ENCODE results near the gene TPCN2. TPM values are rescaled to one million over a fixed set of nuclear protein-coding genes. Genes with fewer than 3 reads are reported as not detected.
A peak's percentile ranks its signal among the peaks of the same experiment; 100 is the strongest.

The TPCN2 gene
- total and polyA plus RNA-seq, 2 of the 4 experiments (the other 2 are of a cell fraction) = 3.4 to 8.0 TPM

- Histone ChIP-seq H3K27ac (ENCODE audit: insufficient read depth, low read length) (no peak overlapping the region), H3K4me2 (ENCODE audit: low read depth, low read length) (no peak overlapping the region), H3K4me3 (ENCODE audit: insufficient read depth, low read depth, low read length) (no peak overlapping the region), H3K79me1 (ENCODE audit: low read depth in 1 of 2, low read length in 2 of 2) (no peaks in the 10 kb centered on the region), H3K14ac (replicated peaks; ENCODE audit: low read depth, low read length) (no peak overlapping the region), H4K8ac (ENCODE audit: low read depth in 2 of 2, low read length in 2 of 2) (no peak overlapping the region), H2AK9ac (replicated peaks; ENCODE audit: low read depth, low read length, poor library complexity) (no peak overlapping the region), H4K5ac (ENCODE audit: low read depth, low read length) (no peak overlapping the region), H3K23ac (ENCODE audit: low read depth, low read length) (no peak overlapping the region), H2BK20ac (ENCODE audit: low read depth, low read length) (no peak overlapping the region), H3K9me3 (ENCODE audit: control insufficient read depth, insufficient read depth, low read length) (no peaks in the 10 kb centered on the region), H3K9ac (ENCODE audit: low read depth, low read length) (no peak overlapping the region), H4K20me1 (ENCODE audit: insufficient read depth, low read length) (no peaks in the 10 kb centered on the region), H2AK5ac (ENCODE audit: low read depth, low read length) (no peak overlapping the region), H2BK120ac (ENCODE audit: low read depth, low read length) (no peak overlapping the region), H3K27me3 (ENCODE audit: control insufficient read depth, insufficient read depth, low read length) (peaks cover under 1% of the 10 kb centered on the region; the same call in 1 of the 2 replicates), H3K18ac (ENCODE audit: low read depth, low read length) (no peak overlapping the region), H3K4me1 (ENCODE audit: control insufficient read depth, insufficient read depth, low read length) (peaks cover 24% of the 10 kb centered on the region), H4K91ac (ENCODE audit: insufficient read depth, low read depth, low read length) (no peak overlapping the region), H2AFZ (replicated peaks; ENCODE audit: low read length, poor library complexity) (no peak overlapping the region), H3K9me1 (ENCODE audit: insufficient read depth, low read length) (peaks cover 17% of the 10 kb centered on the region), H3K36me3 (ENCODE audit: control insufficient read depth, insufficient read depth, low read length) (no peaks in the 10 kb centered on the region), H3K4ac (ENCODE audit: low read depth, low read length) (peak overlapping the region; percentile 16; the same call in 1 of the 2 replicates), H3K56ac (ENCODE audit: extremely low read depth, insufficient read depth, low read length) (no peak overlapping the region), H2BK15ac (ENCODE audit: low read depth, low read length) (no peak overlapping the region), H2BK5ac (ENCODE audit: low read depth, low read length, poor library complexity, severe bottlenecking) (no peak overlapping the region)
- dilution Hi-C loops (cut with HindIII; ENCODE audit: low sequenced_read_pairs, unreplicated experiment) = no loop called here
- CTCF ChIA-PET = no interaction called here
- WGBS, 2 experiments (ENCODE audit: extremely low coverage in 2 of 2, insufficient read length in 1 of 2) = no CpG with 5 or more reads among the region's 1 CpG
- in situ Hi-C loops (cut with MboI; ENCODE audit: low sequenced_read_pairs) = no loop called here
- DNase-seq (peak; percentile 11), ATAC-seq (ENCODE audit: low read depth) (no peak)
- TF ChIP-seq RCOR1 (IDR thresholded peaks at IDR 0.05; ENCODE audit: insufficient replicate concordance, low read length) (no peak), SMC3 (IDR thresholded peaks at IDR 0.05; ENCODE audit: low read depth, low read length) (no peak), ELK1 (IDR thresholded peaks at IDR 0.05; ENCODE audit: borderline replicate concordance, low read depth, low read length) (no peak), MAFK (IDR thresholded peaks at IDR 0.05; ENCODE audit: low read depth, low read length) (no peak), USF2 (IDR thresholded peaks at IDR 0.05; ENCODE audit: low read depth, low read length) (no peak), CEBPB (IDR thresholded peaks at IDR 0.05; ENCODE audit: low read depth, low read length) (no peak), MXI1 (IDR thresholded peaks at IDR 0.05; ENCODE audit: borderline replicate concordance, low read depth, low read length) (no peak), CHD1 (IDR thresholded peaks at IDR 0.05; ENCODE audit: low read depth, low read length) (no peak), CTCF (conservative IDR thresholded peaks at IDR 0.05; ENCODE audit: low read depth, low read length) (no peak), FOS (IDR thresholded peaks at IDR 0.05; ENCODE audit: low read depth, low read length) (no peak), RFX5 (IDR thresholded peaks at IDR 0.05; ENCODE audit: low read depth, low read length) (no peak), MAZ (IDR thresholded peaks at IDR 0.05; ENCODE audit: borderline replicate concordance, low read depth, low read length) (no peak), POLR2A (IDR thresholded peaks at IDR 0.05; ENCODE audit: low read depth, low read length) (no peak), RAD21 (IDR thresholded peaks at IDR 0.05; ENCODE audit: low read length) (no peak), NFE2L2 (IDR thresholded peaks at IDR 0.05; ENCODE audit: low read depth, low read length) (no peak), BHLHE40 (IDR thresholded peaks at IDR 0.05; ENCODE audit: low read depth, low read length) (no peak)
- POLR2A ChIA-PET (ENCODE audit: unreplicated experiment) = no interaction called here
- intact Hi-C loops (cut with micrococcal nuclease) = no loop called here
- BruUV-seq (replicated peaks) = no TSS peak
Observed at GRCh38 chr11:69039501-69039900, 9.2 kb upstream of the TPCN2 start.

All from IMR-90 (cell line).